HepG2 (cell line): ENCODE data around the gene MPG. TPM values are rescaled to one million over a fixed set of nuclear protein-coding genes. Genes with fewer than 3 reads are reported as not detected.

ENCODE experiments used
- CCDC6 ChIP-seq: sonication (generic); formaldehyde crosslinking; IDR thresholded peaks from 2 replicates; pipeline ENCODE4 v1.8.1; 2022; ENCODE audit warnings: mild to moderate bottlenecking, missing genetic modification reagents, moderate library complexity
- CEBPG ChIP-seq: IDR thresholded peaks from 2 replicates; pipeline ENCODE4 v1.6.1; 2016
- E2F5 ChIP-seq: sonication (generic); formaldehyde crosslinking; conservative IDR thresholded peaks from 2 replicates; pipeline ENCODE4 v1.4.0; 2020; ENCODE audit warnings: missing genetic modification reagents
- FOXO1 ChIP-seq: sonication (generic); formaldehyde crosslinking; IDR thresholded peaks from 2 replicates; pipeline ENCODE4 v1.4.0; 2020; ENCODE audit warnings: missing genetic modification reagents
- GTF3A ChIP-seq: sonication (generic); formaldehyde crosslinking; conservative IDR thresholded peaks from 2 replicates; pipeline ENCODE4 v1.4.0; 2020; ENCODE audit warnings: mild to moderate bottlenecking, missing genetic modification reagents
- HIVEP1 ChIP-seq: sonication (generic); formaldehyde crosslinking; IDR thresholded peaks from 2 replicates; pipeline ENCODE4 v1.4.0; 2020; ENCODE audit warnings: mild to moderate bottlenecking, missing genetic modification reagents
- HNF1A ChIP-seq, 2 experiments: sonication (generic) in 1 of 2; formaldehyde crosslinking in 1 of 2; IDR thresholded peaks; 2 replicates each; pipeline versions ENCODE4 v1.4.0 to v1.6.1; 2016 to 2020; ENCODE audit warnings: borderline replicate concordance in 1 of 2, low read depth in 1 of 2, mild to moderate bottlenecking in 1 of 2, missing genetic modification reagents in 1 of 2
- HNRNPL ChIP-seq: fragments of 200-400 bp; formaldehyde crosslinking; IDR thresholded peaks from 2 replicates; pipeline ENCODE4 v1.6.1; 2017; ENCODE audit warnings: mild to moderate bottlenecking, low read depth, low read length
- HOXA3 ChIP-seq: sonication (generic); formaldehyde crosslinking; IDR thresholded peaks from 2 replicates; pipeline ENCODE4 v1.5.0; 2020; ENCODE audit warnings: missing genetic modification reagents
- IRF2 ChIP-seq: IDR thresholded peaks from 2 replicates; pipeline ENCODE4 v1.6.1; 2018; ENCODE audit warnings: missing genetic modification reagents, missing compliant biosample characterization
- KDM1A ChIP-seq: IDR thresholded peaks from 2 replicates; pipeline ENCODE4 v1.6.1; 2016; ENCODE audit warnings: missing compliant biosample characterization
- MLXIP ChIP-seq: sonication (generic); formaldehyde crosslinking; IDR thresholded peaks from 2 replicates; pipeline ENCODE4 v1.9.0; 2021; ENCODE audit warnings: missing genetic modification reagents, borderline replicate concordance
- MTF2 ChIP-seq: sonication (generic); formaldehyde crosslinking; IDR thresholded peaks from 2 replicates; pipeline ENCODE4 v1.5.0; 2020; ENCODE audit warnings: missing genetic modification reagents, borderline replicate concordance
- NAIF1 ChIP-seq: sonication (generic); formaldehyde crosslinking; IDR thresholded peaks from 2 replicates; pipeline ENCODE4 v1.5.0; 2020; ENCODE audit warnings: mild to moderate bottlenecking, missing genetic modification reagents, borderline replicate concordance
- PHF20 ChIP-seq: sonication (generic); formaldehyde crosslinking; IDR thresholded peaks from 2 replicates; pipeline ENCODE4 v1.5.0; 2020; ENCODE audit warnings: mild to moderate bottlenecking, missing genetic modification reagents
- U2AF1 ChIP-seq: fragments of 200-400 bp; formaldehyde crosslinking; optimal IDR thresholded peaks from 2 replicates; pipeline ENCODE3; 2017; ENCODE audit warnings: mild to moderate bottlenecking, low read depth, low read length
- ZMYM4 ChIP-seq: sonication (generic); formaldehyde crosslinking; IDR thresholded peaks from 2 replicates; pipeline ENCODE4 v1.8.1; 2023; ENCODE audit warnings: mild to moderate bottlenecking, missing genetic modification reagents
- ZNF232 ChIP-seq: sonication (generic); formaldehyde crosslinking; IDR thresholded peaks from 2 replicates; pipeline ENCODE4 v1.4.0; 2020; ENCODE audit warnings: missing genetic modification reagents, borderline replicate concordance
- ZNF629 ChIP-seq: sonication (generic); formaldehyde crosslinking; conservative IDR thresholded peaks from 2 replicates; pipeline ENCODE4 v1.5.0; 2020; ENCODE audit warnings: missing genetic modification reagents
- ZNF746 ChIP-seq: sonication (generic); formaldehyde crosslinking; IDR thresholded peaks from 2 replicates; pipeline ENCODE4 v1.8.0; 2022; ENCODE audit warnings: mild to moderate bottlenecking, missing genetic modification reagents
- ZSCAN29 ChIP-seq: sonication (generic); formaldehyde crosslinking; conservative IDR thresholded peaks from 2 replicates; pipeline ENCODE4 v1.4.0; 2020; ENCODE audit warnings: mild to moderate bottlenecking, missing genetic modification reagents
- polyA plus RNA-seq, 8 experiments: library from polyadenylated mRNA; depleted of rRNA in 3 of 8; stranded (reverse) in 7 of 8; unstranded in 1 of 8; fragments of >200 nt; fragmentation: Illumina TruSeq in 4 of 8; extraction: Trizol in 4 of 8; gene quantifications; 2 replicates each; pipeline versions ENCODE4 v1.2.1 to v1.2.3, GENCODE V29; 2011 to 2016; ENCODE audit warnings: low read depth in 4 of 8, missing spikeins in 1 of 8, mixed read lengths in 1 of 8; ENCODE audit not compliant: insufficient read depth in 1 of 8
- total RNA-seq, 5 experiments: library from RNA; depleted of rRNA; stranded (reverse); fragments of >200 nt; fragmentation: Illumina TruSeq; extraction: Trizol; gene quantifications; 2 replicates each; pipeline ENCODE4 v1.2.3, GENCODE V29; 2016; ENCODE audit warnings: low read depth in 1 of 5
- TF ChIP-seq, protein P1 (sequence below): sonication (generic); formaldehyde crosslinking; IDR thresholded peaks from 2 replicates; pipeline ENCODE4 v1.4.0; 2020; ENCODE audit warnings: mild to moderate bottlenecking, missing genetic modification reagents

MPG gene
- total and polyA plus RNA-seq, 2 of the 13 experiments (the other 11 are each of a cell fraction or from before 2014, with no cell fraction given): 59.1 to 62.5 TPM

GRCh38 chr16:45454-45853 lies 32.6 kb upstream of the MPG start (continued):
- no peak for TF ChIP-seq HNF1A (IDR thresholded peaks at IDR 0.05; ENCODE audit: low read depth)
- TF ChIP-seq HNF1A (CRISPR knock-in tag; IDR thresholded peaks at IDR 0.05; ENCODE audit: borderline replicate concordance): no peak
- TF ChIP-seq HIVEP1 (CRISPR knock-in tag): no peak
- no peak for TF ChIP-seq MTF2
- TF ChIP-seq IRF2 (CRISPR knock-in tag): no peak
- TF ChIP-seq PHF20 (CRISPR knock-in tag): no peak
- peak; percentile 61; the same call in 1 of the 2 replicates for TF ChIP-seq FOXO1 (CRISPR knock-in tag)
- no peak for TF ChIP-seq ZNF629 (CRISPR knock-in tag)
- no peak for TF ChIP-seq U2AF1
- TF ChIP-seq HOXA3: peak; percentile 47; the same call in 1 of the 2 replicates
- TF ChIP-seq, protein P1, sequence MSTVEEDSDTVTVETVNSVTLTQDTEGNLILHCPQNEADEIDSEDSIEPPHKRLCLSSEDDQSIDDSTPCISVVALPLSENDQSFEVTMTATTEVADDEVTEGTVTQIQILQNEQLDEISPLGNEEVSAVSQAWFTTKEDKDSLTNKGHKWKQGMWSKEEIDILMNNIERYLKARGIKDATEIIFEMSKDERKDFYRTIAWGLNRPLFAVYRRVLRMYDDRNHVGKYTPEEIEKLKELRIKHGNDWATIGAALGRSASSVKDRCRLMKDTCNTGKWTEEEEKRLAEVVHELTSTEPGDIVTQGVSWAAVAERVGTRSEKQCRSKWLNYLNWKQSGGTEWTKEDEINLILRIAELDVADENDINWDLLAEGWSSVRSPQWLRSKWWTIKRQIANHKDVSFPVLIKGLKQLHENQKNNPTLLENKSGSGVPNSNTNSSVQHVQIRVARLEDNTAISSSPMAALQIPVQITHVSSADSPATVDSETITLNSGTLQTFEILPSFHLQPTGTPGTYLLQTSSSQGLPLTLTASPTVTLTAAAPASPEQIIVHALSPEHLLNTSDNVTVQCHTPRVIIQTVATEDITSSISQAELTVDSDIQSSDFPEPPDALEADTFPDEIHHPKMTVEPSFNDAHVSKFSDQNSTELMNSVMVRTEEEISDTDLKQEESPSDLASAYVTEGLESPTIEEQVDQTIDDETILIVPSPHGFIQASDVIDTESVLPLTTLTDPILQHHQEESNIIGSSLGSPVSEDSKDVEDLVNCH: no peak
- no peak for TF ChIP-seq KDM1A (CRISPR knock-in tag)
- no peak for TF ChIP-seq CCDC6
- no peak for TF ChIP-seq ZNF232 (CRISPR knock-in tag)
- TF ChIP-seq CEBPG: peak; percentile 56
- no peak for TF ChIP-seq HNRNPL
- TF ChIP-seq MLXIP (CRISPR knock-in tag): no peak
- no peak for TF ChIP-seq ZSCAN29 (CRISPR knock-in tag)
- TF ChIP-seq ZMYM4 (CRISPR knock-in tag): peak; percentile 35; the same call in 1 of the 2 replicates
- TF ChIP-seq E2F5 (CRISPR knock-in tag): no peak
- no peak for TF ChIP-seq NAIF1
- TF ChIP-seq ZNF746 (CRISPR knock-in tag): no peak
- no peak for TF ChIP-seq GTF3A (CRISPR knock-in tag)
